HG02852 (cell line): ENCODE measurements around the gene UFC1.
A peak's percentile ranks its signal among the peaks of the same experiment; 100 is the strongest.

Source experiments
- ATAC-seq: cut with Tn5 transposase; IDR thresholded peaks from one replicate; pipeline ENCODE4 v1.9.1; 2021; ENCODE audit warnings: mild to moderate bottlenecking, moderate library complexity; ENCODE audit not compliant: unreplicated experiment

UFC1 gene

DNA sequence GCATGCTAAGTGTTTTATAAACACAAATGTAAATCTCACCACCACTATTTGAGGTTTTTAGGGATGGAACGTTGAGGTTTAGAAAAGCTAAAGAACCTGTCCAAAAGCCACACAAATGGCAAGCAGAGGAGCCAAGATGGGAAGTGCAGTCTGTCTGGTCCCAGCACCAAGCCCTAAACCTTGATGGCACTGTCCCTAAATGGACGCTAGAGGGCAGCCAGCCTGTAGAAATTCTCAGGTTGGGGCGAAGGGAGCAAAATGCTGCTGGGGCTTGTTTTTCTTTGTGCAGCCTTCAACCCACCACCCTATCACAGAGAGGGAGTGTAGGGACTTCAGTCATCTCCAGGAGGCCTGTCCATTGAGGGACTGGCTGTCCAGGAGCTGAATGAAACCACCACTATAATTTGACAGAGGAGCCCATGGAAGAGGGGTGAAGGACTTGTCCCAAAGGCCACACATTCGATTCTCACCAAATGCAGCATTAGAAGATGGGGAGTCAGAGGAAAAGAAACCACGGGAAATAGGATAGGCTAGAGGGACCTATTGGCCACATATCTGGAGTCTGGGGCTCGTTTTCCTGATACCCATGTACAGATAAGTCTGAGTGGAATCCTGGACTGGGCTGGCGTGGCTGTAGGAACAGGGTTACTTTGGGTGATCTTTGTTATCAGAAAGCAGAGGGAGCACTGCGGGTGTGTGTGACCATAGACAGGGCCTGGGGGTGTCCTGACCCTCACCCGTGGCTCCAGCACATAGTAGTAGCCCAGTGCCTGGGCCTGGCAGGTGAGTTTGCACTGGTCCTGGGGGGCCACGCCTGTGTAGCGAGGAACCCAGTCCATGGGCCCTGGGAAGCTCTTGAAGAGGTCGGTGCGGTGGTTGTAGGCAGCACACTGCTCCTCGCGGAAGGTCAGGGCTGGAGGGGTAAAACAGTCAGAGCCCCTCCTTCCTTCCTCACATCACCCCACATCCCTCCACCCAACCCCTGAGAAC is 39.0 kb downstream of the UFC1 start:
- ATAC-seq, result peak; percentile 69

DNA sequence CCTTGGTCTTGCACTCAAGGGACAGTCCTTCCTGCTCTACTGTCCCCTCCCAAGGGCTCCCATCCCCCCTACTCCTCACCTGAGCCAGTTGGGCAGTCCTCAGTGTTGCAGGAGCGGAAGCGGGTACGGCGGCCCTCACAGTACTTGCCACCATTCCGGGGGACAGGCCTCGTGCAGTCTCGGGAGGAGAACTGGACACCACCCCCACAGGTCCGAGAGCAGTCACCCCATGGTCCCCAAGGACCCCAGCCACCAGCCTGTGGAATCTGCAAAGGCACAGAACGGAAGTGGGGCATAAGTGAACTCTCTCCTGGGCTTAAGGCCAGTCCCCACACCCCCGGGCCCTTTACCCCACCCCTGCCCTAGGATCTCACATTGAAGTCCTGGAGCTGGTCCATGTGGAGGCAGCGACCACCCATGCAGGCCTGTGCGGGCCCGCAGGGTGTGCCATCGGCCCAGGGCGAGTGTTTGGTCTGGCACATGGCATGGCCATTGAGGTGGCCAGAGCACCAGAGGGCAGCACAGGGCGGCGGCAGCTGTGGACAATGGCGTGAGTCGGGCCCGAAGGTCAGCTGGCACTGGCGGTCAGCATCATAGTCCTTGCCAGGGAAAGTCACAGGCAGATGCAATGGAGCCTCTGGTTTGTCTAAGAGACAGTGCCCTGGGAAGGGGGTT is 39.9 kb downstream of the UFC1 start:
- ATAC-seq, result no peak

DNA sequence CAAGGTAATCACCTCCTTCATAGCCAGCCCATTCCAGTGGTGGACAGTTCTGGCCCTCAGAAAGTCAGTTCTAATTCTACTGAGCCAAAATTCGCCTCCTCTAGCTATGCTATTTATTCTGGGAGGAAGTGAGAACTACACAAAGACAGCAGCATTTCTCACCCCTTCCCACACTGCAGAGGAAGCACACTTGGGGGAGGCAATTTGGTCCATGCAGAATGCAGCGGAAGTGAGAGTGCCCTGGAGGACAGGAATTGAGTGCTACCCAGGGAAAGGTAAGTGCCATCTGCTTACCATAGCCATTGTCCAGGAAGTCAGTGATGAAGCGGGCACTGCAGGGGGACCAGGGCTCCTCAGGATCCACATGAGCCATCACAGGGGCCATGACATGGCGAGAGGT is 41.4 kb downstream of the UFC1 start:
- no peak for ATAC-seq

DNA sequence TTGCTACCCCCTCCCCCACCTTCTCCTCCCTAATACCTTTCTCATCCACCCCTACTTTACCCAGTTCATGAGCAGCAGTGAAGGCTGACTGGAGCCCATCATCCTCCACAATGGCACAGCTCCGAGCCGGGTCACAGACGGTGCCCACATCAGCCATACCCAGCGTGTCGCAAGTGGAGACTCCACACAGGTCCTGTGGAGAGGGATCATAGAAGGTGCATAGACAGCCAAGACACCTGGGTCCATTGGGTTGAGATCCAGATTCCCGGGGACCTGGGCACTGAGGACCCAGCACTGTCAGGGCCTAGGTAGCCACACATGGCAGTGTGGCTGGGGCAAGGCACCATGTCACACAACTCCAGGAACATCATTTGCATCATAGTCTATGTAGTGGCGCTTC is 42.3 kb downstream of the UFC1 start:
- no peak for ATAC-seq

DNA sequence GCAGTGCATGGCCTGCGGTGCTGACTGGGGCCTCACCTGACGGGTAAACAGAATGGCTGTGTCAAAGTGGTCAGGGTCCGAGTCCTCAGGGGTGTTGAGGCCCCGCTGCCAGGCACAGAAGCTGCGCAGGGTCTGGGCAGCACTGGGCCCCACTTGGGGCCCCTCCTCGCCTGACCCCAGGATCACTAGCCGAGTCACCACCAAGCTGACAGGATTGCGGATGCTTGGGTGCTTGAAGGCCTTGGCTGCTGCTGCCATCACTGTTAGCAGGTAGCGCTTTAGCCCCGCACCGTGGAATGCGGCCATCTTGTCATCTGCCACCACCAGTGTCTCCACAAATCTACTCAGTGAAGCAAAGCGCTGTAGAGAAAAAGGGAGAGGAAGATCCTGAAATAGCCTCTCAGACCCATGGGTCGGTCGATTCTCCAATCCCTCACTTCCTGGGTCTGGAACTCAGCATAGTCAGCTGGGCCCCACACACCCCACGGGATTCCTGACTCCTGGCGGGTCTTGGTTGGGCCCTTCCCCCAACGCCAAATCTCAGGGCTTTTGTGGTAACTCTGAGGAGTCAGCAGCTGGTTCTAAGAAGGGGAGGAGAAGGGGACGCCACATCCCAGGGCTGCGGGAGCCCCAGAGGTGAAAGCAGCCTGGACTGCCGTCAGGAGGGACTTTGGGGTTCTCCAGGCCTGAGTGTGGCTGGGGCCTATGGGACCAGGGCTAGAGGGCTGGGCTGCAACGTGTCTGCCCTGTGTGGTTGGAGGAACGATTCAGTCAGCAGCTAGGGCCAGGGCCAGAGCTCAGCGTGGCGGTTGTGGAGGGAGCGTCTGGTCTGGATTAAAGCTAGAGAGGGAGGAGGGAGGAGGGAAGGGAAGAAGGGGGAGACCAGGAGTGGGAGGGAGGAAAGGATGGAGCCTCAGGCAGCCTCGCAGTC is 43.0 kb downstream of the UFC1 start:
- ATAC-seq, result no peak

DNA sequence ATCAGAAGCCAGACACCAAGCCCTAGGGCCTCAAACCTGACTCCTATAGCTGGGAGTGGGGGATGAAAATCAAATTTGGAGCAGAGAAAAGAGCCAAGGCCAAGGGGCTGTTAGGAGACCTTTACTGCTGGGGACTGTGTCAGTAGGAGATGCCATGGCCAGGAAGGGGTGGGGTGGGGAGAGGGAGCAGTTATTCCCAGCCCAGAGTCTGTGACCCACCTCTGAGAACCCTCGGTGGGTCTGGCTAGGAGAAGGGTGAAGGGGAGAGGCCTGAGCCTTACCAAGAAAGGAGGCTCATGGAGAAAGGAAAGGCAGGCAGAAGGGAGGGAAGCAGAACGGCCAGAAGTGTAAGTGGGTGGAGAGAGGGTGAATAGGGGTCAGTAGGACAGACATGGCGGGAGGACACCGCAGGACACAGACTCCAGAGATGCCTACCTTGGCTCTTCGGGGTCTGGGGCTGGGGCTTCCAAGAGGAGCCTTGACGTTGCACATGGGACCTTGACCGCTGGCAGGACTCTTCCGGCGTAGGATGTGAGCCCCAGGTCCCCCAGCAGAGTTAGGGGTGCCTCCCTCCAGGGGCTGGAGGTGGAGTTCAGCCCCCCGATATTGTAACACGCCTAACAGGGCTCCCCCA is 43.9 kb downstream of the UFC1 start:
- no peak for ATAC-seq

DNA sequence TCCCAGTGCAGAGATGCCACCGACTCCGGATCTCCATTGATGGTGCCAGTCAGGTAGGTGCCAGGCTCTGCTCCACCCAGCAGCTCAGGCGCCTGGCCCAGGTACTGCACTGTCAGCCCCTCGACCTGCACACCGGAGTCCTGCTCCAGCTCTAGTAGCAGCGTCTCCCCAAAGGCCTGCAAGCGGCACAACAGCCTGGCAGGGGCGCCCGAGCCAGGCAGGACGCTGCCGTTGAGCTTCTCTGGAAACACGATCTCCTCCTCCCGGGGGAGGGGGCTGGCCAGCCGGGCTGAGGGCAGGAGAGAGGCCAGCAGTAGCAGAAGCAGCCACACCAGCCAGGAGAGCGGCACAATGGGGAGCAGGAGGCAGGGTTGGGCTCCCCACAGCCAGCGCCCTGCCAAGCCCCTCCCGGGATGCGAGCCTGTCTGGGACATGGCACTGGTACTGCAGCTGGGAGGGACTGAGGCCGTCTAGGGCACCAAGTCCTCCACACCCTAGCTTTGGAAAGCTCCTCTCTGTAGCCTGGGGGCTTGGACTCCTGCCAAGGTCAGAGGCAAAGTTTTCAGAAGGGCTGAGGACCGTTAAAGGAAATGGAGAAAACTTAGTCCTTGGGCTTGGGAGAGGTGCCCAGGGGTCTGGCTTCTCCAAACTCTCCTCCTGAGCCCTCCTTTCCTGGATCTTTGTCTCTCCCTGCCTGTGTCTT is 44.6 kb downstream of the UFC1 start:
- ATAC-seq, result no peak

DNA sequence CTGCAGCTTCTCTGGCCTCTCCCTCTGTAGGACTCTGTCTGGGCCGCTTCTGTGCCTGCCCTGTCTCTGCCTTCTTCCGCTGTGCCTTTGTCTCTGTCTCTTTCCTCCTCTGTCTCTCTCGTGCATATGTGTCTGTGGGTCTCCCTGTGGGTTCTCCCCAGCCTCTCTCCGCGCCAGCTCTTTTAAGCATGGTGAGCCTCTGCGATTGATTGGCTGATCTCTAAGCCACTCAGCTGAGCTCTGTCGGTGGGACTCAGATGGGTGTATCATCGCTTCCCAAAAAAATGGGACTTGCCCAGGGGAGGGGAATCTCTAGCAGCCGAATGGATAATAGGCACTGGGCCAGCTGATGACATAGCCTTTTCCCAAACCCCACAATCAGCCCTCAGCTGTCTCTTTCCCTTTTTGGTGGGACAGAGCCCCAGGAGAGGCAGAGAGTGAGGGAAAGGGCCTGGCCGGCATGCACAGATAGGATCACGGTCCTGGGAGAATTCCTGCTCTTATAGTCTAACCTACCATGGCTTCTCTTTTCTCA is 45.2 kb downstream of the UFC1 start, which contains the start of gene ADAMTS4:
Gene ADAMTS4, minus strand, starts transcription at position 158 of the 535 bp plus-strand sequence. CDS start 427 bp downstream, outside the sequence.
- no peak for ATAC-seq

DNA sequence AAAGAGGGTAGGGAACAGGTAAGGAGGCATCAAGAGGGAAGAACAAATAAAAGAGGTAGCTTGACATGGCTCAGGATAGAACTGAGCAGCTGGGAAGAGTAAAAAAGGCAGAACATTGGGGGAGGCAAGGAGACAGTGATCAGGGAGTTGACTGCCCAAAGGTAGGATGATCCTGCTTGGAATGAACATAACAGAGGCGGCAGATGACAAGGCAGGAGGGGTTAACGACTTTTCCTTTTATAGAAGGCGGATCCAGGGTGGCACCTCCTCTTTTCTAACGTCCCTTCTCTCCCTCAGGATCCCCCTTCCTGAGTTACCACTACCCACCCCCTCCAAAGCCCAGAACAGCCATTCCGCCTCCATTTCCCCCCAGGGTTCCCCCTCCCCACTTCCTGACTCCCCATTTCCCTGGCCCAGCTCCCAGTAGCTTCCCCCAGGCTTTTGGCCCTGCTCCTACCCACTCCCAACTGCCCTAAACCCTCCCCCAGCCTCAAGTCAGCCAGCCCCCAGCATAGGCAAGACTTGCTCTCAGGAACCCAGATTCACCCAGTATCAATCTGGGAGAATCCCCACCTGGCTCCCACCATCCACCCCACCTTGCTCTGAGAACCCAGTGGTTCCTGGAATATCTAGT is 45.8 kb downstream of the UFC1 start:
- ATAC-seq, result no peak

DNA sequence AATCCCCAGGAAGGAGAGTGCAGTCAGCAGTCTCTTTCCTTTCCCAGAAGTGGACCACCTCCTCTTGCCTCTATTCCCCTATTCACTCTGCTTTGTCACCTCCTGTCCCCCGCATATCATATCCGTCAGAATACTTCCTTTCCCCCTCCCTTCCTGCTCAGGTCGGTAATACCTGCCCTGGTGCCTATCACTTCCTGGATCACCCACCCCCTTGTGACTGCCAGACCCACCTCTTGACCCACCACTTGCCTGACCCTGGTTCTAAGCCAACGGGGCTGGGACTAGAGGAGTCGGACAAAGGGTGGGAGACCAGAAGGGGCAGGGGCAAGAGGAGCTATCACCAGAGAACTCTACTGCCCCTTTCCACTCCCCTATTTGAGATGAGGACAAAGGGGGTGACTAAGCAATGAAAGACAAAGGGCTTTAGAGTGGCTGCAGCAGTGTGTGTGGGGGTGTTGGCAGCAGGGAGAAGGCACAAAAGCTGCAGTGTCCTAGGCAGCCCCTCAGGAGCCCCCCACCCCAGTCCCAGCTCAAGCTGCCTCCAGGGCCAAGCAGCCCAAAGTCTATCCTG is 46.7 kb downstream of the UFC1 start:
- no peak for ATAC-seq

DNA sequence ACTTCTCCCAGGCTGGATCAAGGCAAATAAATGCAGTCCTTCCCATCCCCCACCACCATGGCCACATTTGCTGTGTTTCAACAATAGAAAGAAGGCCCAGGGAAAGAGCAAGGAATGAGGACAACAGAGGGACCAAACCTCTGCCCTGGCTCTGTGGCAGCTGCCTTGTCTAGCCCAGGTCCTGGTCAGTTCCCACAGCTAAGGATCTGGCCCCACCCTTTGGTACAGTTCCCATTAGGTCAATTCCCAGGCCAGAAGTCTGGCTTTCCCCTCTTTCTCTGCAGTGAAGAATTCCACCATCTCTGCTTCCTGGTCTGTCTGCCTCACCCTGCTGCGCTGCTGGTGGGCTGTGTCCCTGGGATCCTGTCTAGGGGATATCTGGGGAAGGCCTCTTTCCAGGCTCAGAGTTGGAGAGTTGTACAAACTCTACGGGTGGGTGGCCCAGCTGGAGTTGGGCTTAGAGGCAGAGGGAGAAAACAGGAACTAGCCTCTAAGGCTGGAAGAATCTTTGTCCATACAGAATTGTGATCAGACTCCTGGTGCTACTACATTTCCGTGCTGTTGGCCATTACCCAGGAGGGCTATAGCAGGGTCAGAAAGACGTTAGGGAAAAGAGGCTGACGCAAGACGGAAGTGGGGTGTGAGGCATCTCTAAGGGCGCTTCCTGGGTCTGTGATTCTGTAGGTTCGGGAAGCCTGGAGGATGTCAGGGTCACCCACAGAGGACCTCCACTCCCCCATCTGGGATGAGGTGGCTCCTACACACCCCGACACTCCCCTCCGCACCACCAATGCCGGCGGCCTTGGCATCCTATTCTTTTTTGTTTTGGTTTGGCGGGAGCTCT is 47.4 kb downstream of the UFC1 start:
- no peak for ATAC-seq

DNA sequence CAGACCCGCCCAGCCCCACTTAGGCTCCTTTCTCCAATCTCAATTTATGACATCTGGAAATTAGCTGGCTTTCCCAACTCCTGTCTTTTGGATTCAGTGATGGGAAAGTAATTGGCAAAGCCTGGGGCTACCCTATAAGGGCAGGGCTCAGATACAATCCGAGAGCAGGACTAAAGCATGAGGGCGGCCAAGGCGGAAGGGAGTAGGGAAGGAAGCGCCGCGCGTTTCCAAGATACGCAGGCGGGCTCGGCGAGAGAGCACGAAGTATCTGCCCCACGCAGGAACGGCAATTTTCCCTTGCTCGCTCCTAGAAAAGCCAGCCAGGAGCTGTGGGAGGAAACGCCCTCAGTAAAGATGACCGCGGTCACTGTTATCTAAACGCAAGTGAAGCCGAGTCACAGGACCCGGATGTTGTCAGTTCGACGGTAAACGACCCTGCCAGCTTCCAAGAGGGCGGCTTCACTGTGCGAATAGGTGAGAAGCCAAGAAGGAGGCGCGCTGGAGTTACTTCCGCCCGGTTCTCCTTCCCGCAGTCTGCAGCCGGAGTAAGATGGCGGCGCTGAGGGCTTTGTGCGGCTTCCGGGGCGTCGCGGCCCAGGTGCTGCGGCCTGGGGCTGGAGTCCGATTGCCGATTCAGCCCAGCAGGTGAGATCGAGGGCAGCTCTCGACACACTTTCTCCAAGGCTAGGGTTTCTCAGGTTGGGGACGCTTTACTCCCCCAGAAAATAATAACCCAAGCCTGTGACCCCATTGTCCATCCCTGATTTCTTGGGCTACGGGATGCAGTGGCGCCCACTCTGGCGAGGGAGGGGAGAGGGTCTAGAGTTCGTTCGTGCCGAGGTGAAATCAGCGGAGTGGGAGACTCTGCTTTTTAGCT is 48.3 kb downstream of the UFC1 start, which contains the start of gene NDUFS2:
Gene NDUFS2, plus strand, starts transcription at position 532 of the 877 bp plus-strand sequence. Its CDS starts 19 bp downstream, at position 551.
- peak; percentile 96 for ATAC-seq

DNA sequence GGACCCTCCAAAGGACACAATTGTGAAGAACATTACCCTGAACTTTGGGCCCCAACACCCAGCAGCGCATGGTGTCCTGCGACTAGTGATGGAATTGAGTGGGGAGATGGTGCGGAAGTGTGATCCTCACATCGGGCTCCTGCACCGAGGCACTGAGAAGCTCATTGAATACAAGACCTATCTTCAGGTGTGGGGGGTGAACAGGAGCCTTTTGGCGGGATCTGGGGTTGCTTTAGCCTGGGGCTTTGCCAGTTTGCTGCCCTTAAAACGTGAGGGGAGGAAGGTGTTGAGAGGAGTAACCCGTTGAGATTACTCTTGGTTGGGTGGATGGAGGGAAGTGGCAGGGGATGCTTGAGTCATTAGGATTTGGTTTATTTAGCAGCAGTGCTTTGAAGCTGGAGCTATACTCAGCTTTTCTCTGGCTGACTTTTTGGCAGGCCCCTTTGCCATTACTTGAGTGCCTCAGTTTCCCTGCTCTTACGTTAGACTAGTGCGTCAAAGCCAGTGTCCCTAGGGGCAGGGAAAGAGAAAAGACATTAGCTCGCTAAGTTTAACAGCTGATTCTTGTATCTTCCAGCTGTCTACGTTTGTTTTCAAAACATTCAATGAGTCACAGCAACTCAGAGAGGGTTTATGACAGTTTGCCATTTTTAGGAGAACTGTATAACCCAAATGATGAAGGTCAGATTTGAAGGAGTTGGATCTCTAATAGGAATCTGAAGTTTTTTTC is 52.8 kb downstream of the UFC1 start:
- no peak for ATAC-seq

DNA sequence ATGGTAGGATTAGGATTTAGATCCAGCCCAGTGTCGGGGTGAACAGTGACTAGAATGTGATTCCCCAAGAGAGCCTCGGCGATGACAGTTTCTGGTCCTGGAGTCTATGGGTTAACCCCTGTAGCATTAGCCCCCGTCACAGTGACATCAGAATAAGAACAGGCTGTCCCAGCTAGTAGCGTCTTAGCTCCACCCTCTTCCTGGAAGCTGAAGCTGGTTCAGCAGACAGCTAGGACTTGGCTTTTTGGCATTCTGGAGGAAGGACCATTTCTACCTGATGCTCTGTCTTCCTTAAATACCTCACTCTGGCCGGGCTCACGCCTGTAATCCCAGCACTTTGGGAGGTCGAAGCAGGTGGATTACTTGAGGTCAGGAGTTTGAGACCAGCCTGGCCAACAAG is 53.4 kb downstream of the UFC1 start:
- no peak for ATAC-seq
